Activated naive CD4-positive, alpha-beta T cell treated with anti-CD3 and anti-CD28 coated beads for 36 hours (primary cell): ENCODE measurements around the gene EGLN1. TPM values are rescaled to one million over a fixed set of nuclear protein-coding genes. Genes with fewer than 3 reads are reported as not detected.
A peak's percentile ranks its signal among the peaks of the same experiment; 100 is the strongest.

Experiments
- CTCF ChIA-PET: fragments of 350-600 bp; sonication (Branson Sonifier 250); formaldehyde crosslinking; loops from one replicate; lab custom pipeline; 2021; ENCODE audit warnings: antibody characterized with exemption; lab: Charles Lee
- DNase-seq: peaks from one replicate; pipeline ENCODE4 v3.0.0-alpha.2; 2020
- H3K27ac Mint-ChIP-seq: one replicate; pipeline ENCODE4 v1.8.0; 2021; ENCODE audit warnings: mild to moderate bottlenecking, mixed read lengths
- H3K27me3 Mint-ChIP-seq: one replicate; pipeline ENCODE4 v1.8.0; 2021; ENCODE audit warnings: low read depth, mixed read lengths
- H3K36me3 Mint-ChIP-seq: one replicate; pipeline ENCODE4 v1.8.0; 2021; ENCODE audit warnings: low read depth, mixed read lengths
- H3K4me1 Mint-ChIP-seq: one replicate; pipeline ENCODE4 v1.8.0; 2021; ENCODE audit warnings: low read depth, mixed read lengths
- H3K4me3 Mint-ChIP-seq: one replicate; pipeline ENCODE4 v1.8.0; 2021; ENCODE audit warnings: mild to moderate bottlenecking, moderate library complexity, mixed read lengths
- H3K9me3 Mint-ChIP-seq: one replicate; pipeline ENCODE4 v1.8.0; 2021; ENCODE audit warnings: mixed read lengths
- intact Hi-C: fragments of 100-400 bp; cut with micrococcal nuclease; formaldehyde crosslinking; loops from one replicate; pipeline ENCODE4 v1.15.1; 2023
- total RNA-seq, 2 experiments: library from RNA; stranded (reverse); gene quantifications; one replicate each; pipeline ENCODE4 v1.2.3, GENCODE V29; 2021

EGLN1 gene
- total RNA-seq, 2 experiments from 2014 or later: 9.6 to 9.8 TPM

- no peak for DNase-seq
- H3K27ac Mint-ChIP-seq: no peak overlapping the region
- H3K36me3 Mint-ChIP-seq: peaks cover 39% of the 10 kb centered on the region
- H3K4me1 Mint-ChIP-seq: peaks cover 49% of the 10 kb centered on the region
- H3K27me3 Mint-ChIP-seq: no peaks in the 10 kb centered on the region
- H3K9me3 Mint-ChIP-seq: peaks cover 9% of the 10 kb centered on the region
- no peak overlapping the region for H3K4me3 Mint-ChIP-seq
- intact Hi-C loops: no loop called here
- CTCF ChIA-PET: interaction anchor here (0.6 to 4.4 kb wide), 5 partner anchors 8 to 242 kb away, joined by 3 to 24 read pairs (median 3); no protein-coding TSS in a partner anchor
These were observed 87.9 kb downstream of the EGLN1 start for GRCh38 chr1:231334079-231334666.

- no peak for DNase-seq
- peaks cover 48% of the 10 kb centered on the region for H3K4me1 Mint-ChIP-seq
- H3K4me3 Mint-ChIP-seq: no peak overlapping the region
- H3K27me3 Mint-ChIP-seq: no peaks in the 10 kb centered on the region
- CTCF ChIA-PET: interaction anchor here (0.6 kb wide), 1 partner anchor 443 kb away, joined by 4 read pairs; no protein-coding TSS in a partner anchor
- H3K36me3 Mint-ChIP-seq: peaks cover 38% of the 10 kb centered on the region
- intact Hi-C loops: no loop called here
- peaks cover 9% of the 10 kb centered on the region for H3K9me3 Mint-ChIP-seq
- no peak overlapping the region for H3K27ac Mint-ChIP-seq
These were observed 89.3 kb downstream of the EGLN1 start for GRCh38 chr1:231332761-231333160.

- no peak for DNase-seq
- Mint-ChIP-seq H3K27me3 (no peaks in the 10 kb centered on the region), H3K27ac (no peak overlapping the region), H3K4me3 (no peak overlapping the region), H3K4me1 (peaks cover 23% of the 10 kb centered on the region), H3K36me3 (peaks cover 17% of the 10 kb centered on the region), H3K9me3 (peaks cover 6% of the 10 kb centered on the region)
- intact Hi-C loops: no loop called here
- CTCF ChIA-PET: interaction anchor here (0.7 kb wide), 1 partner anchor 205 kb away, joined by 5 read pairs; no protein-coding TSS in a partner anchor
These were observed 92.6 kb downstream of the EGLN1 start for GRCh38 chr1:231329483-231329882.

DNA sequence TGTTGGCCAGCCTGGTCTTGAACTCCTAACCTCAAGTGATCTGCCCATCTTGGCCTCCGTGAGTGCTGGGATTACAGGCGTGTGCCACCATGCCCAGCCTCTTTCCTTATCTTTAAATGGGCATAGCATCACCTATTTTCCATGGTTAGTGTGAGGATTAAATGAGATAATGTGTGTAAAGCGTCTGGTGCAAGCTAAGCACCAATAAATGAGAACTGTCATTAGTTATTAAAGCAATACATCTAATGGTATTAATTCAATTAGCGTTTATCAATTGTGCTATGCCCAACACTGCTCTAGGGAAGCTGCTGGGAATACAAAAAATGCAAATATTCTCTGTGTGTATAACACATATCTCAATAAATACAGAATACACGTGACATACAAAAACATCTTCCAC, 94.5 kb downstream of the EGLN1 start:
- intact Hi-C loops: no loop called here
- CTCF ChIA-PET: interaction anchor here (0.6 kb wide), 1 partner anchor 229 kb away, joined by 3 read pairs; no protein-coding TSS in a partner anchor
- peaks cover 5% of the 10 kb centered on the region for H3K9me3 Mint-ChIP-seq
- H3K4me3 Mint-ChIP-seq: no peak overlapping the region
- H3K4me1 Mint-ChIP-seq: peaks cover 10% of the 10 kb centered on the region
- H3K36me3 Mint-ChIP-seq: peaks cover 9% of the 10 kb centered on the region
- no peak overlapping the region for H3K27ac Mint-ChIP-seq
- H3K27me3 Mint-ChIP-seq: no peaks in the 10 kb centered on the region
- DNase-seq: no peak

GRCh38 chr1:231326248-231326647, 95.8 kb downstream of the EGLN1 start:
- intact Hi-C loops: no loop called here
- H3K36me3 Mint-ChIP-seq: peaks cover 1% of the 10 kb centered on the region
- H3K27ac Mint-ChIP-seq: no peak overlapping the region
- no peaks in the 10 kb centered on the region for H3K9me3 Mint-ChIP-seq
- CTCF ChIA-PET: interaction anchor here (0.7 kb wide), 1 partner anchor 267 kb away, joined by 4 read pairs; no protein-coding TSS in a partner anchor
- no peak for DNase-seq
- peaks cover 5% of the 10 kb centered on the region for H3K4me1 Mint-ChIP-seq
- no peak overlapping the region for H3K4me3 Mint-ChIP-seq
- H3K27me3 Mint-ChIP-seq: no peaks in the 10 kb centered on the region

GRCh38 chr1:231324660-231325059, 97.4 kb downstream of the EGLN1 start:
- intact Hi-C loops: no loop called here
- no peak for DNase-seq
- CTCF ChIA-PET: interaction anchor here (1.0 kb wide), 1 partner anchor 264 kb away, joined by 3 read pairs; no protein-coding TSS in a partner anchor
- H3K9me3 Mint-ChIP-seq: no peaks in the 10 kb centered on the region
- H3K36me3 Mint-ChIP-seq: no peaks in the 10 kb centered on the region
- peaks cover 3% of the 10 kb centered on the region for H3K4me1 Mint-ChIP-seq
- no peak overlapping the region for H3K4me3 Mint-ChIP-seq
- no peak overlapping the region for H3K27ac Mint-ChIP-seq
- H3K27me3 Mint-ChIP-seq: no peaks in the 10 kb centered on the region

DNA sequence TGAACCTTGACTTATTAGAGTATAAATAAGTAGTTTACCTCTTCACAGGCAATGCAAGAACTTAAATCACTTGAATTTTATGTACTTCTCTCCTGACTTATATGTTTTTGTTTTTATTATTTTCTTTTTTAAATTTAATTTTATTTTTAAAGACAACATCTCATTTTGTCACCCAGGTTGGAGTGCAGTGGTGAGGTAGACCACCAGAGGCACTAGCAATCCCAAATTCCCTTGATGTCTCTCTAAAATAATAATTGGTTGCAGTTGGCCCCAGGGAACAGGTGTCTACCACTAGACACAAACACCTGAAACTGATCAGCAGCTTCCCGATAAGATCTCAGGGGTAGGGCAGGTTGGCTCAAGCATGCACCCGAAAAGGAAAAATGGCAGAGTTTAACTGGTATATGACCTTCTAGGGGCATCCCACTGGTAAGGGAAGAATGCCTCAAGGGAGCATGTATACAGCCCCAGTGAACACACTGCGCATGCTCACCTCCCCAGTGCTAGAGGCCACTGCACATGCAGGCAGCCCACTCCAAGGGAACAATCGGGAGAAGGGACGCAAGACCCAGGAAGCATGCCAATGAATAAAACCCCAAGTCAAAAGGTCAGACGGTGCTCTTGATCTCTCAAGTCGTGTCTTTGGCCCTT, 99.1 kb downstream of the EGLN1 start:
- no peak for DNase-seq
- H3K36me3 Mint-ChIP-seq: no peaks in the 10 kb centered on the region
- H3K27ac Mint-ChIP-seq: no peak overlapping the region
- no peaks in the 10 kb centered on the region for H3K27me3 Mint-ChIP-seq
- no peak overlapping the region for H3K4me3 Mint-ChIP-seq
- H3K4me1 Mint-ChIP-seq: no peaks in the 10 kb centered on the region
- CTCF ChIA-PET: no interaction called here
- intact Hi-C loops: no loop called here
- H3K9me3 Mint-ChIP-seq: no peaks in the 10 kb centered on the region

DNA sequence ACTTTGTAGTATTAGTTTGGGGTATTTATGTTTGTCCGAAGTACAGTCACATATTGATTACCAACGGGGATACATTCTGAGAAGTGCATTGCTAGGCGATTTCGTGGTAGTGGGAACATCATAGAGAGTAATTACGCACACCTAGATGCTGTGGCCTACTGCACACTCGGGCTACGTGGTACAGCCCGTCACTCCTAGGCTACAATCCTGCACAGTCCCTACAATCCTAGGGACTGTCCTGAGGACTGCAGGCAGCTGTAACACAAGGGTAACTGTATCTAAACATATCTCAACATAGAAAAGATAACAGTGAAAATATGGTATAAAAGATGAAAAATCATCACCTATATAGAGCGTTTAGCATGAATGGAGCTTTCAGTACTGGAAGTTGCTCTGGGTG, 103.0 kb downstream of the EGLN1 start:
- Mint-ChIP-seq H3K27ac (no peak overlapping the region), H3K27me3 (no peaks in the 10 kb centered on the region)

DNA sequence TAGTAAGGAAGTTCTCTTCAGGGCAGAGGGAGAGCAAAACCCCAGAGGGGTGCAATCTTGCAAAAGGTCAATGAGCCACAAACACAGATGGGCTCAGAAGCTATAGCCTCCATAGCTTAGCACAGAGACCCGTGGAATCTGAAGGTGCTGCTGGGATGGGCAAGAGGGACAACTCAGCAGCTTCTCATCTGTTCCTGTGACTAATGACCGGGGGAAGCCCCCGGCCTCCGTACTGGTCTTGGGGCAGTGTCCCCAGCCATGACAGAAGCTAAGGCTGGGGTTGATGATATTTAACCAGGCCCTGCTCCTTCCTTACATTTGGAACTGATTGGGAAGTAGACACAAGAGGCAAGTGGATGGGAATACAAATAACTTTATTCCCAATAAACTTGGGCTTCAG, 103.5 kb downstream of the EGLN1 start:
- H3K36me3 Mint-ChIP-seq: no peaks in the 10 kb centered on the region
- H3K4me1 Mint-ChIP-seq: no peaks in the 10 kb centered on the region
- no peaks in the 10 kb centered on the region for H3K9me3 Mint-ChIP-seq
- H3K27ac Mint-ChIP-seq: no peak overlapping the region
- no peak for DNase-seq
- CTCF ChIA-PET: interaction anchor here (0.6 to 1.2 kb wide), 3 partner anchors 19 to 1079 kb away, joined by 3 to 4 read pairs (median 3); partner anchors contain the start of gene EXOC8
- intact Hi-C loops: no loop called here
- H3K4me3 Mint-ChIP-seq: no peak overlapping the region
- H3K27me3 Mint-ChIP-seq: no peaks in the 10 kb centered on the region

More for the DNA sequence above, 103.0 kb downstream of the EGLN1 start:
- no peak for DNase-seq
- intact Hi-C loops: no loop called here
- CTCF ChIA-PET: interaction anchor here (1.2 kb wide), 1 partner anchor 19 kb away, joined by 3 read pairs; the partner anchor contains the start of gene EXOC8
- H3K4me3 Mint-ChIP-seq: no peak overlapping the region
- H3K9me3 Mint-ChIP-seq: no peaks in the 10 kb centered on the region
- no peaks in the 10 kb centered on the region for H3K36me3 Mint-ChIP-seq
- H3K4me1 Mint-ChIP-seq: no peaks in the 10 kb centered on the region

DNA sequence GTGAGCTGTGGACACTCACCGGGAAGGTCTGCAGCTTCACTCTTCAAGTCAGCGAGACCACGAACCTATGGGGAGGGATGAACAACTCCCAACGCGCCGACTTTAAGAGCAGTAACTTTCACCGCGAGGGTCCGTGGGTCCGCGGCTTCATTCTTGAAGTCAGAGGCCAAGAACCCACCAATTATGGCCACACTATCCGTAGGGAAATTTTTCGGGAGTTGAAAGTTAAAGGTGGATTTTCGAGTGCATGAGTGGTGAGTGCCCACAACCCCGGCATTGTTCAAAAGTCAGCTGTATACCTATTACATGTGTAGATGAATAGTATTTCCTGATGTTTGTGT, 104.1 kb downstream of the EGLN1 start:
- Mint-ChIP-seq H3K9me3 (no peaks in the 10 kb centered on the region), H3K36me3 (no peaks in the 10 kb centered on the region), H3K27me3 (no peaks in the 10 kb centered on the region), H3K27ac (no peak overlapping the region), H3K4me3 (no peak overlapping the region), H3K4me1 (no peaks in the 10 kb centered on the region)
- no peak for DNase-seq
- CTCF ChIA-PET: interaction anchor here (0.6 to 4.4 kb wide), 5 partner anchors 18 to 1079 kb away, joined by 3 to 24 read pairs (median 4); partner anchors contain the start of genes EXOC8 and SPRTN
- intact Hi-C loops: no loop called here

DNA sequence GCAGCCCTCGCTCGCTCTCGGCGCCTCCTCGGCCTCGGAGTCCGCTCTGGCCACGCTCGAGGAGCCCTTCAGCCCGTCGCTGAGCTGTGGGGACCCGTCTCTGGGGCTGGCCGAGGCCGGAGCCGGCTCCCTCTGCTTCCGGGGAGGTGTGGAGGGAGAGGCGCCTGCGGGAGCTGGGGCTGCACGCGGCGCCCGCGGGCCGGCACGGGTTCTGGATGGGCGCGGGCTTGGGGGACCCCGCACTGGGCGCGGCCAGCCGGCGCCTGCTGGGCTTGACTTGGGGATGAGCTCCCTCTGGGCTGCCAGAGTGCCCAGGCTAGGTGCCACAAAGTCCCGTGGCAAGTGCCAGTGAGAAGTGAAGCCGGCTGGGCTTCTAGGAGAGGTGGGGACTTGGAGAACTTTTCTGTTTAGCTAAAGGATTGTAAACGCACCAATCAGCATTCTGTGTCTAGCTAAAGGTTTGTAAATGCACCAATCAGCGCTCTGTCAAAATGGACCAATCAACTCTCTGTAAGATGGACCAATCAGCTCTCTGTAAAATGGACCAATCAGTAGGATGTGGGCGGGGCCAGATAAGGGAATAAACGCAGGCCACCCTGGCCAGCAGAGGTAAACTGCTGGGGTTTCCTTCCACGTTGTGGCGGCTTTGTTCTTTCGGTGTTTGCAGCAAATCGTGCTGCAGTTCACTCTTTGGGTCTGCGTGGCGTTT, 104.6 kb downstream of the EGLN1 start:
- DNase-seq: no peak
- CTCF ChIA-PET: interaction anchor here (0.6 to 4.4 kb wide), 4 partner anchors 19 to 289 kb away, joined by 3 to 24 read pairs (median 8); partner anchors contain the start of genes EXOC8 and SPRTN
- H3K36me3 Mint-ChIP-seq: no peaks in the 10 kb centered on the region
- H3K9me3 Mint-ChIP-seq: no peaks in the 10 kb centered on the region
- no peak overlapping the region for H3K4me3 Mint-ChIP-seq
- no peaks in the 10 kb centered on the region for H3K4me1 Mint-ChIP-seq
- H3K27me3 Mint-ChIP-seq: no peaks in the 10 kb centered on the region
- intact Hi-C loops: no loop called here
- H3K27ac Mint-ChIP-seq: no peak overlapping the region

- Mint-ChIP-seq H3K4me3 (no peak overlapping the region), H3K27ac (no peak overlapping the region), H3K9me3 (no peaks in the 10 kb centered on the region), H3K36me3 (no peaks in the 10 kb centered on the region), H3K27me3 (no peaks in the 10 kb centered on the region), H3K4me1 (no peaks in the 10 kb centered on the region)
- CTCF ChIA-PET: interaction anchor here (0.6 to 4.4 kb wide), 14 partner anchors 20 to 290 kb away, joined by 3 to 24 read pairs (median 4); partner anchors contain the start of genes EXOC8 and SPRTN
- intact Hi-C loops: loop anchor here (1.0 kb wide), 2 partner anchors 274 to 288 kb away; no protein-coding TSS in a partner anchor
- peak; percentile 62 for DNase-seq
These were observed 106.2 kb downstream of the EGLN1 start for GRCh38 chr1:231315887-231316286.
